GM21786 (cell line): ENCODE measurements around the gene LRRC1.
"Not testable (repeated sequence)": the region's sequence is repeated elsewhere in the genome, so short reads cannot be mapped to it uniquely, and the experiment has no call there.

ENCODE experiments used
- ATAC-seq: cut with Tn5 transposase; IDR thresholded peaks from one replicate; pipeline ENCODE4 v1.9.1; 2021; ENCODE audit not compliant: unreplicated experiment

Gene LRRC1

DNA sequence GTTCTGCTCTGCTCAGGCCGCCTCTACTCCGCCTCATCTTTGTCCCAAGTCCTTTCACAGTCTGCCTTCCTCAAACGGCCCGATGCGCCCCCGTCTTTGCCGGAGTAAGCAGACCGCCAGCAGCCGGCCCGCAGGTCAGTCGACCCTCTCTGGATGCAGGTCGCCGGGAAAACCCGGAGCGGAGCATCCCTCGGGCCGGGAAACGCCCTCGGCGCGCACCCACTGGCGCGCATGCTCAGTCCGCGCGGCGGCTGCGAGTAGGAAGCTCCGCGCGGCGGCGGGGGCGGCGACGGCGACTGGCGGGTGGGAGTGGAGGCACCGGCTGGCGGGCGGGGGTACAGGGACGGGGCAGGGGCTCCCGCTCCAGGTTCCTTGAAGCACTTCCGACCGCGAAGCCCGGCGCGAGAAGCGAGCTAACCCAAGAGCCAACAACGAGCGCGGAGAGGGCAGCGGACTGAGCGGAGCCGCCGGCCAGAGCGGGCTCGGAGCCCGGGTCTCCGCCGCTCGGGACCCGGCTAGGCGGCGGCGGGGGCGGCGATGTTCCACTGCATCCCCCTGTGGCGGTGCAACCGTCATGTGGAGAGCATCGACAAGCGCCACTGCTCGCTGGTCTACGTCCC is at the start of gene LRRC1:
Gene LRRC1, plus strand, starts transcription at position 286 of the 620 bp plus-strand sequence. Its CDS starts 252 bp downstream, at position 538.
- ATAC-seq = peak; percentile 66

DNA sequence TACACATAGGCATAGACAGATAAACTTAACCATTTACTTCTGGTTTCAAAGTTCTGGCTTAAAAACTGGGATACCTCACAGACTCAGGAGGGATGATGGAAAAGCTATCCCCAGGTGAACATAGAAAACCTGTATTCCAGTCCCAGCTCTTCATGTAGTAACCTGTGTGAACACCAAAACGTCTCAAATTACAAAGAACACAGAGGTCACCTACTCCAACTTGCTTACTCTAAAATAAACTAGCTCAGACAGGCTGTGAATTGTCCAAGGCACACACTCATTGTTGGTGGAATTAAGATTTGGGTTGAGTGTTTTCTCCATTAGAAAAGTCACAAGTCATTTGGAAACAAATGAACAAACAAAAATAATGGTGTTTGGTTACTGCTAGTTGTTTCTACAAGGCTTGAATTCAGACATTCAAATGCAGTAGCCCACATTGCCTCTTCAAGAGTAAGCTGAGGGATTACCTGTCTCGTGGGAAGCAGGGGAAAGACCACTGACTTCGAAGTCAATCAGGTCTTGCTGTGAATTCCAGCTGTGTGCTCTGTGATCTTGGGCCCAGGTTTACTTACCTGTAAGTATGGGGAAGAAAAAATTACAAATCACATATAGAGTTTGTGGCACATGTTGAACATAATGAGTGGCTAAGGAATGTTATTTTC is 48.2 kb upstream of the LRRC1 start:
- ATAC-seq = no peak

DNA sequence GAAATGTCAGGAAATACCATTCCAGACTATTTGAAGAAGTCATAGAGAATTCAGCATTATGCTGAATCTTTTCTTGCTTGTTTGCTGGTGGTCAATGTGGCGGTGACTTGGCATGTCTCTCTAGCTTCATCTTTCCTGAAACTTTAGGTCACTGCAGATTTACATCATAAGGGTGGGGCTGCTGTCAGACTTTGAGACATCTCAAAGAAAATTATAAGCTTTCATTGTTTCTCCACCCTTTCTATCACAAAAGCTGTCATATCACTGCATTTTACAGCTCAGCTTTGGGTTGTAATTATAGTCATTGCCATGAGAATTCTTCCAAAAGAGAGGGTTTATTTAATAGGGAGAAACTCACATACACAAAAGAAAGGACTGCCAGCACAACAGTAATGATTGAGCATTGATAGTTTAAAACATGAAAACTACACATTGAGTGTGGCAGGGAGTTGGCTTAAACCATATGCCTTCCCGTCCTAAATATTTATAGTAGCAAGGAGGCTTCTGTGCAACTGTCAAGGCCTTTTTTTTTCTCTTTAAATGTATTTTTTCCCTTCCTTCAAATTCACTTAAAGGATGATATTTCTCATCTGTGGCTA is 44.7 kb upstream of the LRRC1 start:
- ATAC-seq = no peak

DNA sequence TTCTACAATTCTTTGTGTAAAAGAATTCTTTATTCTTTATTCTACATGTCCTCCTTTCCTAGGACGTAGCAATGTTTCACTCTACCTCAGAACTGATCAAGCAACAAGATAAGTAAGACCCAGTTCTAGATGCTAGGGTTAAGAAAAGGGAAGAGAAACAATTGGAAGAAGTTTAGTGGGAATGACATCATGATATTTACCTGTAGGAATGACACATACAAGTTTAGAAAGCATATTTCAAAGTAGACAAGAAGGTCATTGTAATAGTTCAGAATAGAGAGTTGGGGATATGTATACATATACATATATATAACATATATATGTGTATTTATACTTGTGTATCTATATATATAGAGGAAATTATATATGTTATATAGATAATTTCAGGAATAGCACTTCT is 43.4 kb upstream of the LRRC1 start:
- ATAC-seq = no peak

DNA sequence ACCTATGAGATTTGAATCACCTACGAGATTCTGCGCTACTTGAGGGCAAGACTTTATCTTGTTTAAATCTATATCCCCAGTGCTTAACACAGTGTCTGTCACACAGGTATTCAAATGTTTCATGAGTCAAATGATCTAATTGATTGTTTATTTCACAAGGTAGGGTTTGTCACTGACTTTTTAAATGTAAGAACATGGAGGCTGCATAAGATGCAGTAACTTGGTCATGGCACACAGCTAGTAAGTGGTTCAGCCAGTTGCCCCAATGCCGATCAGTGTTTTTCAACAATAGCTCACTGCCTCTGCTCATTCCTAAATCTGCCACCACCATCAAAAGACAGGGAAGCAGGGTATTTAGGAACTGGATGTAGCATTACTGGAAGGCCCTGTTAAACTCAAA is 42.4 kb upstream of the LRRC1 start:
- ATAC-seq = no peak

DNA sequence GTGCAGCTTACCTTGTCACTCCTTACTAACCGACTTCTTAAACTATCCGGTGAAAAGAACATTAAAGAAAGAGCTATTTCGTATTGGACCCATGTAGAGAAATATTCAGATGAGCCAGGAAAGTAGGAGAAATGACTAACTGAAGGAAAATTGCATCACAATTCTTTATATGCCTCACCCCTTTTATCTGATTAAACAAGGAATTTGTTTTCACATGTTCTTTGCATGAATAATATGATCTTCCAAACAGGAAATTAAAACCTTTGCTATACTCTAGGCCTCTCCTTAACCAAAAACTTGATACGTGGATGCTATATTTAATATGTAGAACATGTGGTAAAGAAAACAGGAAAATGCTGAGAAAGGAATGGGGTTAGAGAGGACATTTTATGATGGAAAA is 41.9 kb upstream of the LRRC1 start:
- ATAC-seq = no peak

DNA sequence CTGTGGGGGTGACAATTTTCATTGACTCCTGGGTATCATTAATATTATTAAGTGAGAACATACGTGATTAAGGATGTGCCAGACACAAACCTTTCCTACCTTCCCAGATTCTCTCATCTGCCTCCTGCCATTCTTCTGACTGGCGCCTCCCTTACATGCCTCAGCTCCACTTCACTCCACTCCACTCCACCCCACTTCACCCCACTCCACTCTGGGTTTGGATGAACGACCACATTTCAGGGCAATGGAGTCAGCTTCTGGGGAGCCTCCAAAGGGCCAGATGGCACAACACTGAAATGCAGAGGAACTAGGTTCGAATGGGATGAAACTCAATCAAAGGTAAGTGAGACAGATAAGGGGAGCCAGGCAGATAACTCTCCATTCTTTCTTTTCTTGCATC is 40.5 kb upstream of the LRRC1 start:
- no peak for ATAC-seq

DNA sequence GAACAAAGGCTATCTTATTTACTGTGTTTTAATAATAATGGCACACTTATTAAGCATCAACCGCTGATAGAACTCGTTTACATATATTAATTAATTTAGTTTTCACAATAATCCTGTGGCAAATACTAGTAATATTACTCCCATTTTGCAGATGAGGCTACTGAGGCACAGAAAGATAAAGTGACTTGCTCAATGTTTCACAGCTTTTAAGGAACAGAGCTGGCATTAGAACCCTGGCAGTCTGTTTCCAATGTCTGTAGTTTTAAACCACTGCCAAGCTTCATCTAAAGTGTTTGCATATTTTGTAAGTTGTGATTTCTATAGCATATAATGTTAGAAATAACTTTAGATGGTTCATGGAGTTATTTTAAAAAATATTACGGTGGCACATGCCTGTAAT is 38.4 kb upstream of the LRRC1 start:
- ATAC-seq = no peak

DNA sequence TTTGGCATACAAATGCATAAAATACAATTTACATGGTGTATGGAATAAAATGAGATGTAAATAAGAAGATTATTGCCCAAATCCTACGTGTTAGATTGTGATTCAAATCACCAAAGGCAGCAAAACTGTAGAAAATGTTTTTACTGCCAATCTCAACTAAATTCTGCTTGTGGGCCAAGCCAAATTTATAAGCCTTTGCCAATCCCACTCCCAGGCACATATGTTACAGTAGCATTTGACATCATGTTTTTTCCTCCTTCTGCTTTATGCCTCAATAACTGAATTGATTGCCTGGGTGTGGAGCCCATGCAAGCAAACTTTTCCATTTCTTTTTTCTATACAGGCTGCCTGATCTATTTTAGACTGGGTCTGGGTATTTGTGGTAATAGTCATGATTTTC is 36.3 kb upstream of the LRRC1 start:
- ATAC-seq = no peak

DNA sequence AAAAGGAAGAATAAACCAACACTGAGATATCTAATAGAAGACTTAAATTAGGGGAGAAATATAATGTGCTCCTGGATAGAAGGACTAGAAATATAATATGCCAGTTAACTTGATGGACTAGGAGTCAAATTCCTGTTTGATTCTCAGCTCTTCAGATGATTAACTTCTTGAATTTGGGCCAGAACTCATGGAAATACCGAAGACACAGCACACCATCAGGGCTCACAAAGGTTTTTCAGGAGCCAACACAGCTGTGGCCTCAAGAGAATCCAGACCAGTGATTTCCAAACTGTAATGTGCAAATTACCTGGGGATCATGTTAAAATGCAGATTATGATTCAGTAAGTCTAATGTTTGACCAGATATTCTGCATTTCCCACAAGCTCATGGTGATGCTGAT is 33.8 kb upstream of the LRRC1 start:
- ATAC-seq = no peak

DNA sequence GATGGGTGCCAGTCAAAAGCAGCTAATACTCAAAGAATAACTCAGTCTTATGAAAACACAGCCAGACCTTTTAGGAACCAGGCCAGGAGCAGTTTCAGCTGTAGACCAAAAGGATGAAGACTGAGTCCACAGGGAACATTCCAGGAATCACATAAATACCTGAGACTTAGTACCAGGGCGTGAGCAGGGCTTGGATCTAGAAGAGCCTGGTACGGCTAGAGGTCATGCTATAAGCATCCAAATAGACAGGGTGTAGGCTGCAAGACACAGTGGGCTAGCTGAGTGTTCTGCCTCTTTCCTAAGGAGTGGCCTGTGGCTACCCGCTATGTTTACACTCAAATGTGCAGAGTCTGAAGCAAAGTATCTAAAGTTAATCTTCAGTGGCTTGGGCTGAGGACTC is 29.5 kb upstream of the LRRC1 start:
- ATAC-seq = no peak

DNA sequence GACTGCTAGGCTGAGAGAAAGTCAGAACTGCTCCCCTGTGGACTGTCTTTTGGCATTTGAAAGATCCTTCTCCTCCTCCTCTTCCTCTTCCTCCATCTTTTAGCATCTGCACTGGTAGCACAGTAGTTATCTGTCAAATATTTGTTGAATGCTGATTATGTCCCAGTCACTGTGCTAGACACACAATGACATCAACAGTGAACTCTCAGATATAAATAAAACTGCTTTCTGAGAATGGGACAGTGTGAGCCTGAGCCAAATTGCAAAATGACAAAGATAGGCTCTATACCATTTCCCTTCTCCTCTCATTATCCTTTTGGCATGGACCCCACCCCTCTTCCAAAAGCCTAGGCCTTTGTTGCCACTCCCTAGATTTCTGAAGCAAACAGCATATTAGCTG is 27.9 kb upstream of the LRRC1 start:
- ATAC-seq = no peak

DNA sequence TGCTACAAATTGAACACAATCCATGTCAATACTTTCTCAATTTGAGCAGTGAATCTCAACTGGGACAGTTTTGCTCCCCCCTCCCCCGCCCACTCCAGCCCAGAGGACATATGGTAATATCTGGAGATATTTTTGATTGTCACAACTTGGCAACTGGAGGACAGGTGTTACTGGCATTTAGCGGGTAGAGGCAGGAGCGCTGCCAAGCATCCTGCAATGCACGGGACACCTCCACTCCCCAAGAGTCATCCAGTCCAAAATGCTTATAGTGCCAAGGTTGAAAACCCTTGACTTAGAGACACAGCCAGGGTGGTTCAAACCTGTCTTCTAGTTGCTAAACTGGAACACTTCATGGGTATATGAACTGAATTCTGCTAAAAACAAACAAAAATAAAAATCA is 26.9 kb upstream of the LRRC1 start:
- ATAC-seq = no peak

DNA sequence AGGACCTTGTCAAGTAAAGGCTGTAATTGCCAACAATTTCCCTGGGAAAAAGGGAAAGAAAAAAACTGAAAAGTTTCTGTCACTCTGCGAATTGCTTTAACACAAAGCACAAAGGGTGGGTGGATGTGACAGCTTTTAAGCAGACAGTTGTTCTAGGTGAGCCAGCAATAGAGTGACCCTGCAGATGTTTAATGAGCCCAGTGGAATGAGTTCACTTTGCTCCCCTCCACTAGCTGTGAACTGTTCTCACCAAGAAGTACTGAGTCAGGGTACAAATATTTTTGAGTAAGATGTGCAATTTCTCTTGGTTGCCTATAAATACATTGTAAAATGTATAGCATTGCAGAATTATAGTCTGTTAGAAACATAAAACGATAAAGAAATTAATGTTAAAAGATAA is 26.2 kb upstream of the LRRC1 start:
- ATAC-seq = no peak

DNA sequence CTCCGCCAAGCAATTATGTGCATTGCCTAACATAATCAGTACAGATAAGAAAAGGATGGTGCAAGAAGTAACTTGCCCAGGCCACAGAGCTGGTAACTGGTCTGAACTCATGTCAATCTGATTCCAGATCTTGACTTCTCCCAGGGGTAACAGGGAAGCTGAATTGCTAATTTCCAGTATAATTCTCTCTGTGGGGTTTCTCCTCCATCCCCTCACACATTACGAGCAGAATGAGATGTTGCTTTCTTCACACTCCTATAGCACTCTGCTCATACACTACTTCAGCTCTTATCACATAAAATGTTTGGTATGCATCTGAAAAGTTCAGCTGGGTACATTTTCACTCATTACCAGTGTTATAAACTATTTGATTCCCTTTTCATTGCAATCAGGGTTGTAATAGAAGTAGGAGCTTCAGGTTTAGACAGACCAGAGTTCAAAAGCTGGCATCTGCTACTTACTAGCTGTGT is 24.0 kb upstream of the LRRC1 start:
- ATAC-seq = no peak

DNA sequence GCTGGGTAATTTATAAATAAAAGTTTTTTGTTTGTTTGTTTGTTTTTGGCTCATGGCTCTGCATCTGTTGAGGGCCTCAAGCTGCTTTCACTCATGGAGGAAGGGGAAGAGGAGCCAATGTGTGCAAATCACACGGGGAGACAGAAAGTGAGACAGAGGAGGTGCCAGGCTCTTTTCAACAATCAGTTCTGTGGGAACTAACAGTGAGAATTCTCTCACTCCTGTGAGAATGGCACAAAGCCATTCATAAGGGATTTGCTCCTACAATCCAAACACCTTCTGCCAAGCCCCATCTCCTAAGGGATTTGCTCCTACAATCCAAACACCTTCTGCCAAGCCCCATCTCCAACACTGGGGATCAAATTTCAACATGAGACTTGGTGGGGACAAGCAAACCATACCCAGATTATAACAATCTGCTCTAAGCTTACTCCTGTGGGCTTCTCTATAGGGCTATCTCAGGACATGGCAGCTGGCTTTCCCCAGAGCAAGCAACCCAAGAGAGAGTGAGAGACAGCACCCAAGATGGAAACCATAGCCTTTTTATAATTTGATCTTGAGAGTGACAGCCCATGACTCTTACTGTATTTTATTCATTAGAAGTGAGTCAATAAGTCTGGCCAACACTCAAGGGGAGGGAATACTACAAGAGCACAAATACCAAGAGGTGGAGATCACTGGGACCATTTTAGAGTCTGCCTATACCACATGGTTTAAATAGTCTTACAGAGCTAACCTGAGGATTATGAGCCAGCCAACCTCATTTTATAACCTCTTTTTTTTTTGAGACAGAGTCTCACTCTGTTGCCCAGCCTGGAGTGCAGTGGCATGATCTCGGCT is 22.8 kb upstream of the LRRC1 start:
- no peak for ATAC-seq

DNA sequence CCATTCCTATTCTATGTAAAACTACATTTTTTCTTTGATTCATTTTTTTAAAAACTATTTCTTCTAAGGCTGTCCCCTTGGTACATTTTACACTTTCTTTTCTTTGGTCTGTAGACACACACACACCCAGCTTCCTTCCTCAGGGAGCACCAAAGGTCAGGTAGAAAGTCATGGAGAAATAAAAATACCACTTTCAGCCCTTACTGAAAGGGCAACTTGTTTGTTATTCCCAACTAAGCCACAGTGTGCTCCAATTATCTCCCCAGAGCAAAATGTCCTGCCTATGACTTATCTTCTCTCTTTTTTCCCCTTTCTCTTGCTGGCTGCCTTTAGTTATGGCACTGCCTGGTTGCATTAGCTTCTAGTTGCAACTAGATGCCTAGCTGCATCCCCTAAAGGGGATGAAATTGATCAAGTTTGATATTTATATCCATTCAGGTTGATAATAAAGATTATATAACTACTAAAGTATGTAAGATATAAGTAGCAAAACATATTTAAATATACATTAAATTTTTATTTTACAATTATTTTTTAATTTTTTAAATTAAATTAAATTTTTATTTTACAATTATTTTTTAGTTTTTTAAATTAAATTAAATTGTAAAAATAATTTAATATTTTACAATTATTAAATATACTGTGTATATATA is 21.6 kb upstream of the LRRC1 start:
- ATAC-seq = no peak

DNA sequence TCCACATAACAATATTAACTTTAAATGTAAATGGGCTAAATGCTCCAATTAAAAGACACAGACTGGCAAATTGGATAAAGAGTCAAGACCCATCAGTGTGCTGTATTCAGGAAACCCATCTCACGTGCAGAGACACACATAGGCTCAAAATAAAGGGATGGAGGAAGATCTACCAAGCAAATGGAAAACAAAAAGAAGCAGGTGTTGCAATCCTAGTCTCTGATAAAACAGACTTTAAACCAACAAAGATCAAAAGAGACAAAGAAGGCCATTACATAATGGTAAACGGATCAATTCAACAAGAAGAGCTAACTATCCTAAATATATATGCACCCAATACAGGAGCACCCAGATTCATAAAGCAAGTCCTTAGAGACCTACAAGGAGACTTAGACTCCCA is 18.7 kb upstream of the LRRC1 start:
- not testable (repeated sequence) for ATAC-seq

DNA sequence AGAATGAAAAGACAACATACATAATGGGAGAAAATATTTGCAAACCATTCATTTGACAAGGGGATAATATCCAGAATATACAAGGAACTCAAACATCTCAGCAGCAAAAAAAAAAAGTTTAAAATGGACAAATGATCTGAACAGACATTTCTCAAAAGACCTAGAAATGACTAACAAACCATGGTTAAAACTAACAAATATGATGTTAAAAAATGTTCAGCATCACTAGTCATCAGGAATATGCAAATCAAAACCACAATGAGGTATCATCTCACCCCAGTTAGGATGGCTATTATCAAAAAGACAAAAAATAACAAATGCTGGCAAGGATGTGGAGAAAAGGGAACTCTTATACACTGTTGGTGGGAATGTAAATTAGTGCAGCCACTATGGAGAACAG is 9.8 kb upstream of the LRRC1 start:
- ATAC-seq = not testable (repeated sequence)

DNA sequence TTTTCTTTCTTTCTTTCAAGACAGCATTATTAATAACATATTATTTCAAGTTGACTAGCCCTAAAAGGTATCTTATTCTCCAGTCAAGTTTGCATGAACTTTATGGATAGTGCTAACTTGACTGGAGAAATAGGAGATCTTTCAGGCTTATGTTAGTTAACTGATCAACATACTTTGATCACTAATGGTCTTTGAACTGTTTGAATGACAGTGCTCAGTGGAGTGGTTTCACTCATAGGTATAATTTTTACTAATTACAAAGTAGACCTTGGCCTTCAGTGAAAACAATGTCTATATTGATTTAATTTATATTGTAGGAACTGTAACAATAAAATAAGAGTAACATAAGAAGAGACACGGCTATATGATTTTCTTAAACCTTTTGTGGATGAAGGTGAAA is 8.0 kb upstream of the LRRC1 start:
- no peak for ATAC-seq

DNA sequence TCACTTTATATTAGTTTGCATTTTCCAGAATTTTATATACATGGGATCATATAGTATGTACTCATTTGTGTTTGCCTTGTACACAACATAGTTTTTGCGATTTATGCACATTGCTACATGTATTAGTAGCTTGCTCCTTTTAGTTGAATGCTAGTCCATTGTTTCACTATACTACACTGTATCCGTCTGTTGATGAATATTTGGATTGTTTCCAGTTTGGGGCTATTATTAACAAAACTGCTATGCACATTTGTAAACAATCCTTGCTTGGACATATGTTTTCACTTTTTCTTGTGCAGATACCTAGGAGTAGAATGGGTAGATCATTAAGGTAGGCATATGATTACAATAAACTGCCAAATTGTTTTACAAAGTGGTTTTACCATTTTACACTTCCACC is 3.9 kb upstream of the LRRC1 start:
- ATAC-seq = no peak
